ENCODE measurements around the gene MTCL3.

The MTCL3 gene

GRCh38 chr6:127456465-127456864 is 62.7 kb downstream of the MTCL3 start:
- H3K36me3 Mint-ChIP-seq (ENCODE audit: low read depth), result no peaks in the 10 kb centered on the region
- no peak for DNase-seq
- no peak for ATAC-seq (ENCODE audit: low read depth)
- no peak overlapping the region for H3K4me3 Mint-ChIP-seq
- no peak overlapping the region for H3K27ac Mint-ChIP-seq
- ChIA-PET CTCF (no interaction called here), POLR2A (no interaction called here)
- no peaks in the 10 kb centered on the region for H3K9me3 Mint-ChIP-seq
- H3K27me3 Mint-ChIP-seq, result peaks cover 11% of the 10 kb centered on the region
- intact Hi-C loops (cut with micrococcal nuclease), result no loop called here
- no peaks in the 10 kb centered on the region for H3K4me1 Mint-ChIP-seq
- TF ChIP-seq CTCF (IDR thresholded peaks at IDR 0.05), result no peak

DNA sequence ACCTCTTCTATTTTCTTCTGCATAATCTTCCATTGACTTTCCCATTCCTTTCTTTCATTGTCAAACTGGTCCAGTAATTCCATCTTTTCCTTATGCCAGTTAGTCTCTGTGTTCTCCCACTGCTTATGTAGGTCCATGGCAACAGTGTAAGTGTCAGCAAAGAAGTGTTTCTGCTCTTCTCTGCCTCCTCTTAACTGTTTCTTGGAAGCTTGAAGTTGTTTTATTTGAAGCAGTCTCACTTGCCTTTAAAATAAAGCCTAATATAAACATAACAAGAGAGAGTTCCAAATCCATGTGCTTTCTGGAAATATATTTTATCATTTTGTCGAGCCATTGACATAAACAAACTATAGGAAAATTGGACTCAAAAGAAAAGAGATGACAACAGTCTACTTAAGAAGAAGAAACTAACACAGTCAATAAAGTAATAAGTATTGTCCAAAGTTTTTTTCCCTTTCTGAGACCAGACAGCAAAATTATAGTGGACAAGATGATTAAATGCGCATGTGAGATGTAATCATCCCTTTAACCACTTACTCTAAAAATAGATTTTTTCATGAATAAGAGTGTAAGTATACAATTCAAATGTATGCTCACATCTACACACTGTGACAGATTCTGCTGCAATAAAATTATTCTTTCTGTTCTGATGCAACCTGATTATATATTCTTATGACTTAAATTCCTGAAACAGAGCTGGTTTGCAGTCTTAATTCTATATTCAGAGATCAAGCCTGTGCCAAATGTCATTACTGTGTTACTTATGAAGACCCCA is 65.1 kb downstream of the MTCL3 start:
- intact Hi-C loops (cut with micrococcal nuclease), result no loop called here
- POLR2A ChIA-PET, result no interaction called here
- ATAC-seq (ENCODE audit: low read depth) (no peak), DNase-seq (no peak)
- CTCF ChIA-PET, result no interaction called here
- TF ChIP-seq CTCF (IDR thresholded peaks at IDR 0.05), result no peak
- no peaks in the 10 kb centered on the region for H3K4me1 Mint-ChIP-seq
- no peaks in the 10 kb centered on the region for H3K36me3 Mint-ChIP-seq (ENCODE audit: low read depth)
- peaks cover 9% of the 10 kb centered on the region for H3K27me3 Mint-ChIP-seq
- no peak overlapping the region for H3K4me3 Mint-ChIP-seq
- no peaks in the 10 kb centered on the region for H3K9me3 Mint-ChIP-seq
- no peak overlapping the region for H3K27ac Mint-ChIP-seq

GRCh38 chr6:127452803-127453202 is 66.3 kb downstream of the MTCL3 start:
- no peaks in the 10 kb centered on the region for H3K36me3 Mint-ChIP-seq (ENCODE audit: low read depth)
- peaks cover 6% of the 10 kb centered on the region for H3K27me3 Mint-ChIP-seq
- DNase-seq (no peak), ATAC-seq (ENCODE audit: low read depth) (no peak)
- no peaks in the 10 kb centered on the region for H3K4me1 Mint-ChIP-seq
- TF ChIP-seq CTCF (IDR thresholded peaks at IDR 0.05), result no peak
- ChIA-PET POLR2A (no interaction called here), CTCF (no interaction called here)
- H3K4me3 Mint-ChIP-seq, result no peak overlapping the region
- intact Hi-C loops (cut with micrococcal nuclease), result no loop called here
- H3K27ac Mint-ChIP-seq, result no peak overlapping the region
- no peaks in the 10 kb centered on the region for H3K9me3 Mint-ChIP-seq

DNA sequence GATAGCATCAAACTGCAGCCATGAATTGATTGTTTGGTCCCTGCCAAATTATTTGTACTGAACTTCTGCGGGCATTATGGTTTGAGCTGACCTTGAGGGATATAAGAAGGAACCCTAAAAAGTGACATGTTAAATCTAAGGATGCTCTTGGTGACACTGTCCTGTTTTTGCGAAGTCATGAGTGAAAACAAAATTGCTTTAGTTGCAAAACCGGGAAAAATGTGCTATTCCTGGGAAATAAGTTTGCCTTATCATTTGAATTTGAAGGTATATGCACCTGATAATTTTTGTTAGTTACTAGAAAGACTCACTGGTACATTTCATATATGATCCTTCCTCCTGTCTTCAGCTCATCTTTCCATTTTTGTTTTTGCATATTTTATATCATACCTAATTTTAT is 67.7 kb downstream of the MTCL3 start:
- DNase-seq (no peak), ATAC-seq (ENCODE audit: low read depth) (no peak)
- peaks cover 6% of the 10 kb centered on the region for H3K27me3 Mint-ChIP-seq
- no peak overlapping the region for H3K4me3 Mint-ChIP-seq
- no peaks in the 10 kb centered on the region for H3K9me3 Mint-ChIP-seq
- no peak for TF ChIP-seq CTCF (IDR thresholded peaks at IDR 0.05)
- ChIA-PET CTCF (no interaction called here), POLR2A (no interaction called here)
- H3K4me1 Mint-ChIP-seq, result no peaks in the 10 kb centered on the region
- no peaks in the 10 kb centered on the region for H3K36me3 Mint-ChIP-seq (ENCODE audit: low read depth)
- intact Hi-C loops (cut with micrococcal nuclease), result no loop called here
- H3K27ac Mint-ChIP-seq, result no peak overlapping the region

DNA sequence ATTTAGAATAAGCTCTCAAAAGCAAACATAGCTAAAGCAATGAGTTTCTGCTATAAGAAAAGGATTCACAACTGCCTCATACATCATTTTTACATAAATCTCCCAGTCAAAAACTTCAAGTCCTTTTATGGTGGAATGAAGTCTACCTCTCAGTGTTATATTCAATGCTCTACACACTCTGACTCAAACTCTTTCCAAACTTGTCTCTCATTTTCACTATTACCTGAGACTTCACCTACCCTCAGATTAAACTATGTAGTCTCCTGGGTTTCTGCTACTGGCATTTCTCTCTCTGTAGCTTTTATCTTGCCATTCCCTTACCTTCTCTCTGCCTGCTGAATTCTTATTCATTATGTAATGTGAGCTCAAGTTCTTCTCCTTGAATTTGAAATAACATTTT is 71.4 kb downstream of the MTCL3 start:
- POLR2A ChIA-PET, result no interaction called here
- CTCF ChIA-PET, result interaction anchor here (1.0 kb wide), 1 partner anchor 16 kb away, joined by 3 read pairs; no protein-coding TSS in a partner anchor
- Mint-ChIP-seq H3K4me1 (no peaks in the 10 kb centered on the region), H3K27me3 (peaks cover 7% of the 10 kb centered on the region), H3K27ac (no peak overlapping the region), H3K9me3 (no peaks in the 10 kb centered on the region), H3K4me3 (no peak overlapping the region), H3K36me3 (ENCODE audit: low read depth) (no peaks in the 10 kb centered on the region)
- no peak for TF ChIP-seq CTCF (IDR thresholded peaks at IDR 0.05)
- intact Hi-C loops (cut with micrococcal nuclease), result no loop called here
- ATAC-seq (ENCODE audit: low read depth) (no peak), DNase-seq (no peak)

Data from activated B cell treated with CpG ODN at 0.5 μM for 24 hours (primary cell).